ENCODE results near the gene CR2.

GRCh38 chr1:207454046-207454964, at the start of gene CR2:
- TF ChIP-seq CTCF (conservative IDR thresholded peaks at IDR 0.05; ENCODE audit: low read depth, low read length) (no peak), MAFK (IDR thresholded peaks at IDR 0.05; ENCODE audit: low read depth, low read length) (no peak), POLR2A (IDR thresholded peaks at IDR 0.05; ENCODE audit: low read depth, low read length) (no peak), MAZ (IDR thresholded peaks at IDR 0.05; ENCODE audit: borderline replicate concordance, low read depth, low read length) (no peak), CEBPB (IDR thresholded peaks at IDR 0.05; ENCODE audit: low read depth, low read length) (no peak), MXI1 (IDR thresholded peaks at IDR 0.05; ENCODE audit: borderline replicate concordance, low read depth, low read length) (no peak)

Data from IMR-90 (cell line).